Kidney tubule cell (primary cell): ENCODE results near the gene ADGRA1.

Experiments
- DNase-seq: peaks from one replicate; pipeline ENCODE4 v3.0.0-alpha.2; 2018; ENCODE audit warnings: low spot score

The ADGRA1 gene

DNA sequence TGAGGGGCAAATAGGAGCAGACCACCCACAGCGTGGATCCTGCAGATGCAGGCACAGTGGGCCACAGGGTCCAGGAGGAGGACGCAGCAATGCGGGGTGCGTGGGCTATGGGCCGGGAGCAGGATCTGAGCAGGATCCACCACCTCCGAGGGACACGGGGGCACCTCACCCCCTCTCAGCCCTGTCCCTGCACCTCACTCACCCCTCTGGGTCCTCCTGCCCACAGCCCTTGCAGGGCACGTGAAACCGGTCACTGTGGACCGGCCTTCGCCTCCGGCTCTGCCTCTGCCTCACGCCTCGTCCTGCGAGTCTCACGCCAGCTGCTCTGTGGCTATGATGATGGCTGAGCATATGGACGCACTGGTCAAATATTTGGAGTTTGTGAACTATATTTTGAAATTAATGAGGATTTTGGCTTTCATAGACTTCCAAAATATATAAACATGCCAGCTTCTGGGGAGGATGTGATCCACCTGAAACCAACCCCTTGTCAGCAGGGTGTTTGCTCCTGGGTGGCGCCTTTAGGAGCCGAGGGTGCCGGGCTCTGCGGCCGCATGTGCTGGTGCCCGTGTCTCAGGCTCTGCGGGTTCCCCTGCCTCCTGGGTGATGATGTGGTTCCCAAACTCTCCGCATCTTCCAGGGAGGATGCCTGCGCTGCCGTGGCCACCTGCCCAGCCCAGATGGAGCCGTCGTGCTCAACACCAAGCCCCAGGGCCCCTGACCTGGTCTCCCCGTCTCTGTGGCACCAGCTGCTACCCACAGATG, 11.3 kb upstream of the ADGRA1 start:
- no peak for DNase-seq

DNA sequence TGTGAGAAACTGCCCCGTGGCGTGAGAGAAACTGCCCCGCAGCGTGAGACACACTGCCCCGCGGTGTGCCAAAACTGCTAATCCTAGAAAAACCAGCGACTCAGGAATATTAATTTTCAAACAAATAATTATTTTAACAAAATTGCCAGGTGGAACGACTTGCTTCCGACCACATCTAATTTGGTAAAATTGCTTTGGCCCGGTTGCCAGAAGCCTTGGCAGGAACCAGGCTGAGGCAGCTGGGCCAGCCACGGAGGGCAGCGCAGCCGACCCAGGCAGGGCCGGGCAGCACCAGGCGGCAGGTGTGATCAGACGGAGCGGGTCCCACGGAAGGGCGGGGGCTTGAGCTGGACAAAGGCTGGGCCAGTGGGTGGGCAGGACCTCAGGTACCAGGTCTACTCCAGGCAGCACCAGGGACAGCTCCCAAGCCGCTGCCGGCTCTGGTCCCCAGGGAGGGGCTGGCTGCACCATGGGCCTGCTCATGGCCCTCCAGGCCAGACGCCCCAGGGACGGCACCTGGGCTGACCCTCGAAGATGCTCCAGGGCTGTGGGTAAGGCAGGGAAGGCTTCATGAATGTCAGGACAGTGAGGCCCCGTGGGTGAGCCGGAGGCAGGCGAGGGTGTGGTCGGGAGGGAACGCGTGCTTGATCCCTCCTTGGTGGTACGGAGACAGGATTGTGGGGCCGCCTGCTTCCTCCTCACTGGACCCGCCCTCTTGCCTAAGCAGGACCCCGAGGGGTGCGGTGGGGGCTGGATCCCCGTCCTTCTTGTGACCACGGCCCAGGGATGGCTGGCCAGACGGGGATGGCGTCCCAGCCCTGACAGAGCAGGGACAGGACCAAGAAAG, 7.7 kb upstream of the ADGRA1 start:
- no peak for DNase-seq

GRCh38 chr10:133080683-133081040, 7.1 kb upstream of the ADGRA1 start:
- no peak for DNase-seq

GRCh38 chr10:133081636-133082035, 6.1 kb upstream of the ADGRA1 start:
- DNase-seq = no peak

DNA sequence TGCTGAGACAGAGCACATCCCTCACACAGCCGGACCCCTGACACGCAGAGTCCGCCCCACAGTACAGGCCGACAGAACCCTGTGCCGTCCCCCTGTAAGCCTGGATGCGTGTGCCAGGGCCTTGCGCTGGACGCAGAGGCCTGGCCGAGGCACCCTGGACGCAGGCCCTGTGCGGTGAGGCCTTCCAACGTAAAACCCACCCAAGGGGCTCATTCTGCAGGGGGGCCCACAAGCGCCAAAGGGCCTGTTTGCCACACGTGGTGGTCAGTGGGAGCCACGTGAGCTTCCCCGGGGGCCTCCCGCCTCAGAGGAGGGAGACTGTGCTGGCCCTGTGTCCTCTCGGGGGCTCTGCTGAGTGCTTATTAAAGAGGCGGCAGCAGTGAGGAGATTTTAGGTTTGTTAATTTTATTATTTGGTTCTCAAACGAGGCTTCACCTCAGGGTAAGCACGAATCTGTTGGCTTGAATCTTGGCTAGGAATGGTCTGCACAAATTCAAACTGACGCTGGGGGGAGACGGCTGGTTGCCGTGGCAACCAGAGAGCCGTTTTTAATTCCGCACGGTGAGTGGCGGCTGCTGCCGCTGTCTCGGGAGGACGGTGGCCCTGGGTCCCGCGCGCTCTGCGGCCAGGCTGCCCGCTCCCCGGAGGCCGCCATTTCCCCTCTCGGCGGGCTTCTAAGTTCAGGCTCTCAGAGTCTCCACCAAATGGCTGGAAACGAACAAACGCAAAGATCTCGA, 4.9 kb upstream of the ADGRA1 start:
- no peak for DNase-seq

GRCh38 chr10:133083422-133084100, 4.2 kb upstream of the ADGRA1 start:
- no peak for DNase-seq

GRCh38 chr10:133084491-133084890, 3.2 kb upstream of the ADGRA1 start:
- DNase-seq = no peak

- DNase-seq = no peak
Measured at GRCh38 chr10:133085251-133086125, 2.2 kb upstream of the ADGRA1 start.

- no peak for DNase-seq
Measured at GRCh38 chr10:133086247-133086646, 1.5 kb upstream of the ADGRA1 start.

GRCh38 chr10:133087045-133087678, 562 bp upstream of the ADGRA1 start:
- no peak for DNase-seq

DNA sequence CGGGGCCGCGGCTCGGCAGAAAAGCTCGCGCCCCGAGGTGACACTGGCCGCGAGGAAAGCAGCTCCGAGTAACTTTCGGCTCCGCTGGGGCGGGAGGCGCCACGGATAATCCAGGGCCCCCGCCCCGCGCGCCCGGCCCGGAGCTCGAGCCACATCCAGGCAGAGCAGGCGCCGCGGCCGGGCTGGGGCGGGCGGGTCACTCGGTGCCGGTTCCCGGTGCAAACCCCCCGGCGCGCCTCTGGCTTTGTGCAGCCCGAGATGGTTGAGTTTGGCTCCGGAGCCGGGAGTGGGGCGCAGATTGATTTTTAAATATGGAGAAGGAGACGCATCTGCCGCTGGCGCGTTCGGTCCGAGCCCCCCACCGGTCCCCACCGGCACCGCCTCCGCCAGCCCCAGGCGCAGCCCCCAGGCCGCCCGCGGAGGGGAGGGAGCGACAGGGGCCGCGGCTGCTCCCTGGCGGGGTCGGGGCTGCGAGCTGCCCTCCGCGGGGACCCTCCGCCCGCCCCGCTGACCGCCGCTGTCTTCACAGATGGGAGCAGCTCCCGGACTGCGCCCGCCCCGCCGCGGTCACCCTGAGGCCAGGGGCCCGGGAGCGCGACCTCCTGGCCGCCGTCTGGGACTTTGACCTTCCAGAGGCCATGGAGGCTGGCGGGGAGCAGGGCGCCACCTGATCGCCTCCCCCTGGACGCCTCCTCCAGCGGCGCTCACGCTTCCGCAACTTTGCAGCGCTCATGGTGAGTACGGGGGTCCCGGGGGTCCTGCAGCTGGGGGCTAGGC, 643 bp downstream of the ADGRA1 start:
- no peak for DNase-seq

- DNase-seq = no peak
Measured at GRCh38 chr10:133088956-133089800, 1.5 kb downstream of the ADGRA1 start.

DNA sequence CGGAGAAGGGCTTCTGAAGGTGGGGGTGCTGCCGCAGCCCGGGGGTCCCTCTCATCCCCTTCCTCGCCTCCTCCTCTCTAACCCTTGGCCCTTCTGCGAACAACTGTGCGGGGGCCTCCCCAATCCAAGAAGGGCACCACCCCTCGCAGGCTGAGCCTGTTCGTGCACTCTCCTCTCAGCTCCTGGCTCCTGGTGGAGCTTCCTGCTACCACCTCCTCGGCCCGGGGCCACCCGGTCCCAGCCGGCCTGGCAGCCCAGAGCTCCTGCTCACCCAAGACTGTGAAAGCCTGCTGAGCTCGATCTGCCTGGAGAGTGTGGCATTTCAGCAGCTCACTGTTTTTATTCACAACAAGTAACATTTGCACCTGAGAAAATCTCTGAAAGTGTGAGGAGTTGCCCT, 2.4 kb downstream of the ADGRA1 start:
- no peak for DNase-seq

- no peak for DNase-seq
Measured at GRCh38 chr10:133090654-133091053, 2.9 kb downstream of the ADGRA1 start.

- no peak for DNase-seq
Measured at GRCh38 chr10:133091316-133091715, 3.6 kb downstream of the ADGRA1 start.

DNA sequence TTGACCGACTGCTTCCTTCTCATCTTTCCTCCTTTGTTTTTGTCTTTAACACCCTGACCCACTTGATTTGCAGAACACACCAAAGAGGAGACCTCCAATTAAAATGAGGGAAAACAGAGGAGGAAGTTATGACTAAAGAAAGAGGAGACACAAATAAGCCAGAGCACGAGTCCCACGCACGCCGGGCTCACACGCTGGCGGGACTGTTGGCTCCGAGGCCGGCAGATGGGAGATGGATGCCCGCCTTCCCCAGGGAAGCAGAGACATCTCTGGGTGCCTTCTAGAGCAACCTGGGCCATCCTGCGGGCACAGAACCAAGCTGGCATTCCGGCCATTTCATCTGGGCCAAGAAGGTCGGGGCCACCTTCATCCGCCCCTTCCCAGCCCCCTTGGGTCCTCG, 5.6 kb downstream of the ADGRA1 start:
- no peak for DNase-seq

DNA sequence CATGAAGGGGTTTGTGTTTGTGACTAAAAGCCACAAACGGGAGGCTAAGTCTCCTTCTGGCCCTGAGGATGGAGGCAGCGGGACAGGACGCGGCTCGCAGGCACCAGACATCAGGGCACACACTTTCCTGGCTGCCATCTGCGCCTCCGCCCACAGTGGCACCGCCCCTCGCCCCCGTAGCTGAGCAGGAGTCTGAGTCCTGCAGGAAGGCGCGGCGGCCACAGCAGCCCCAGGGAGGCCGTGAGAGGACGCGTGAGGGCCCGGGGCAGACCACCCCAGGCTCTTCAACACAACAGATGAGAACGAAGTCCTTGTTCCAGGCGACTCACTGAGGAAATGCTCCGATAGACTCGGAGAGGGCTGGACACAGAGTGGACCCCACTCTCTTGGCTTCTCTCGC, 6.6 kb downstream of the ADGRA1 start:
- no peak for DNase-seq

DNA sequence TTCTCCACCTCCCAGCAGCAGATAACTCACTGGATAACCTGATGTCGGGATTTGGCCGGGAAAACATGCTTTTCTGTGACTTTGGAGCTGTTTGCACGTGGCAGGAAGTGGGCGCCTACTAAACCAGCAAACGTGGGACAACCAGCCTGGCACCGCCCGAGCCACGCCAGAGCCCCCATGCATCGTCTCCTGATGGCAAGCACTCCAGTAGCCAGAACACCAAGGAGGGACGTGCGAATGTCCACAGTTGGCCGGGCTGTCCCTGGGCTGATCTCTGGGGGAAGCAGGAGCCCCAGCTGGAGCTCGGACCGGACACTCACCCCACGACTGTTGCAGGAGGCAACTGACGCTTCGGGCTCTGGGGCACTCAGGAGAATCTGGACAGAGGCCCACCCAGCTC, 7.1 kb downstream of the ADGRA1 start:
- DNase-seq = no peak

- DNase-seq = no peak
Measured at GRCh38 chr10:133095586-133095985, 7.9 kb downstream of the ADGRA1 start.
